Measurements from ENCODE around the gene LRRC74A. TPM values are rescaled to one million over a fixed set of nuclear protein-coding genes. Genes with fewer than 3 reads are reported as not detected.

LRRC74A gene
- total and polyA plus RNA-seq, 9 of the 15 experiments (the other 6 are each of a cell fraction or from before 2014, with no cell fraction given), result not detected

DNA sequence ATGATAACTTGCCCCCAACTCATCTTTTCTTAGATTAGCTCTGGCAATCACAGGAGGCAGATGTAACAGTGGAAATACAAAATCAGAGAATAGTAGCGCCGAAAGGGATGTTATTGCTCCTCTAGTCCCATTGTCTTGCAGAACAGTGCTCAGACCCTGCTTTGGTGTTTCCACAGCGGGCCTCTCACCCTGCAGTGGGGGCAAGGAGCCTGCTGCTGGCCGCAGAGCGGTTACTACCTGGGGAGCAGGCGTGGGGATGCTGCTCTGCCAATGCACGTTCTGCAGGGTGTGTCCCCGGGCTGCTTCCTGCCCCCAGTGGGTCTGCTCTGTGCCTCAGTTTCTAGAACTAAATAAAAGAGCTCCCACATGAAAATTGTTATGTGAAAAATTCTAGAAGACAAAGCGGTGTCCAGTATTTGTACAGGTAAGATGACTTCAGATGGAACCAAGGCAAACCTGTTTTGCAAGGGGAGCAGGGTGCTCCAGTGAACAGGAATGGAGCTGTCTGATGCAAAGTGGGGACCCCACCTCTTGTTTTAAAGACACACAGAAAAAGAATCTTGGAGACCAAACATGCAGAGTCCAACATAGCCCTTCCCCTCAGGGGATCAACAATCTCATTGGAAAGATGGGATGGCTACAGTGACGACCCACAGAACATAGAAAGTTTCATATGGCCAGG is 35.5 kb downstream of the LRRC74A start (continued):
- TF ChIP-seq, protein P1, sequence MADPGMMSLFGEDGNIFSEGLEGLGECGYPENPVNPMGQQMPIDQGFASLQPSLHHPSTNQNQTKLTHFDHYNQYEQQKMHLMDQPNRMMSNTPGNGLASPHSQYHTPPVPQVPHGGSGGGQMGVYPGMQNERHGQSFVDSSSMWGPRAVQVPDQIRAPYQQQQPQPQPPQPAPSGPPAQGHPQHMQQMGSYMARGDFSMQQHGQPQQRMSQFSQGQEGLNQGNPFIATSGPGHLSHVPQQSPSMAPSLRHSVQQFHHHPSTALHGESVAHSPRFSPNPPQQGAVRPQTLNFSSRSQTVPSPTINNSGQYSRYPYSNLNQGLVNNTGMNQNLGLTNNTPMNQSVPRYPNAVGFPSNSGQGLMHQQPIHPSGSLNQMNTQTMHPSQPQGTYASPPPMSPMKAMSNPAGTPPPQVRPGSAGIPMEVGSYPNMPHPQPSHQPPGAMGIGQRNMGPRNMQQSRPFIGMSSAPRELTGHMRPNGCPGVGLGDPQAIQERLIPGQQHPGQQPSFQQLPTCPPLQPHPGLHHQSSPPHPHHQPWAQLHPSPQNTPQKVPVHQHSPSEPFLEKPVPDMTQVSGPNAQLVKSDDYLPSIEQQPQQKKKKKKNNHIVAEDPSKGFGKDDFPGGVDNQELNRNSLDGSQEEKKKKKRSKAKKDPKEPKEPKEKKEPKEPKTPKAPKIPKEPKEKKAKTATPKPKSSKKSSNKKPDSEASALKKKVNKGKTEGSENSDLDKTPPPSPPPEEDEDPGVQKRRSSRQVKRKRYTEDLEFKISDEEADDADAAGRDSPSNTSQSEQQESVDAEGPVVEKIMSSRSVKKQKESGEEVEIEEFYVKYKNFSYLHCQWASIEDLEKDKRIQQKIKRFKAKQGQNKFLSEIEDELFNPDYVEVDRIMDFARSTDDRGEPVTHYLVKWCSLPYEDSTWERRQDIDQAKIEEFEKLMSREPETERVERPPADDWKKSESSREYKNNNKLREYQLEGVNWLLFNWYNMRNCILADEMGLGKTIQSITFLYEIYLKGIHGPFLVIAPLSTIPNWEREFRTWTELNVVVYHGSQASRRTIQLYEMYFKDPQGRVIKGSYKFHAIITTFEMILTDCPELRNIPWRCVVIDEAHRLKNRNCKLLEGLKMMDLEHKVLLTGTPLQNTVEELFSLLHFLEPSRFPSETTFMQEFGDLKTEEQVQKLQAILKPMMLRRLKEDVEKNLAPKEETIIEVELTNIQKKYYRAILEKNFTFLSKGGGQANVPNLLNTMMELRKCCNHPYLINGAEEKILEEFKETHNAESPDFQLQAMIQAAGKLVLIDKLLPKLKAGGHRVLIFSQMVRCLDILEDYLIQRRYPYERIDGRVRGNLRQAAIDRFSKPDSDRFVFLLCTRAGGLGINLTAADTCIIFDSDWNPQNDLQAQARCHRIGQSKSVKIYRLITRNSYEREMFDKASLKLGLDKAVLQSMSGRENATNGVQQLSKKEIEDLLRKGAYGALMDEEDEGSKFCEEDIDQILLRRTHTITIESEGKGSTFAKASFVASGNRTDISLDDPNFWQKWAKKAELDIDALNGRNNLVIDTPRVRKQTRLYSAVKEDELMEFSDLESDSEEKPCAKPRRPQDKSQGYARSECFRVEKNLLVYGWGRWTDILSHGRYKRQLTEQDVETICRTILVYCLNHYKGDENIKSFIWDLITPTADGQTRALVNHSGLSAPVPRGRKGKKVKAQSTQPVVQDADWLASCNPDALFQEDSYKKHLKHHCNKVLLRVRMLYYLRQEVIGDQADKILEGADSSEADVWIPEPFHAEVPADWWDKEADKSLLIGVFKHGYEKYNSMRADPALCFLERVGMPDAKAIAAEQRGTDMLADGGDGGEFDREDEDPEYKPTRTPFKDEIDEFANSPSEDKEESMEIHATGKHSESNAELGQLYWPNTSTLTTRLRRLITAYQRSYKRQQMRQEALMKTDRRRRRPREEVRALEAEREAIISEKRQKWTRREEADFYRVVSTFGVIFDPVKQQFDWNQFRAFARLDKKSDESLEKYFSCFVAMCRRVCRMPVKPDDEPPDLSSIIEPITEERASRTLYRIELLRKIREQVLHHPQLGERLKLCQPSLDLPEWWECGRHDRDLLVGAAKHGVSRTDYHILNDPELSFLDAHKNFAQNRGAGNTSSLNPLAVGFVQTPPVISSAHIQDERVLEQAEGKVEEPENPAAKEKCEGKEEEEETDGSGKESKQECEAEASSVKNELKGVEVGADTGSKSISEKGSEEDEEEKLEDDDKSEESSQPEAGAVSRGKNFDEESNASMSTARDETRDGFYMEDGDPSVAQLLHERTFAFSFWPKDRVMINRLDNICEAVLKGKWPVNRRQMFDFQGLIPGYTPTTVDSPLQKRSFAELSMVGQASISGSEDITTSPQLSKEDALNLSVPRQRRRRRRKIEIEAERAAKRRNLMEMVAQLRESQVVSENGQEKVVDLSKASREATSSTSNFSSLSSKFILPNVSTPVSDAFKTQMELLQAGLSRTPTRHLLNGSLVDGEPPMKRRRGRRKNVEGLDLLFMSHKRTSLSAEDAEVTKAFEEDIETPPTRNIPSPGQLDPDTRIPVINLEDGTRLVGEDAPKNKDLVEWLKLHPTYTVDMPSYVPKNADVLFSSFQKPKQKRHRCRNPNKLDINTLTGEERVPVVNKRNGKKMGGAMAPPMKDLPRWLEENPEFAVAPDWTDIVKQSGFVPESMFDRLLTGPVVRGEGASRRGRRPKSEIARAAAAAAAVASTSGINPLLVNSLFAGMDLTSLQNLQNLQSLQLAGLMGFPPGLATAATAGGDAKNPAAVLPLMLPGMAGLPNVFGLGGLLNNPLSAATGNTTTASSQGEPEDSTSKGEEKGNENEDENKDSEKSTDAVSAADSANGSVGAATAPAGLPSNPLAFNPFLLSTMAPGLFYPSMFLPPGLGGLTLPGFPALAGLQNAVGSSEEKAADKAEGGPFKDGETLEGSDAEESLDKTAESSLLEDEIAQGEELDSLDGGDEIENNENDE (IDR thresholded peaks at IDR 0.05; ENCODE audit: low read depth, low read length), result no peak
- TF ChIP-seq, protein P2, sequence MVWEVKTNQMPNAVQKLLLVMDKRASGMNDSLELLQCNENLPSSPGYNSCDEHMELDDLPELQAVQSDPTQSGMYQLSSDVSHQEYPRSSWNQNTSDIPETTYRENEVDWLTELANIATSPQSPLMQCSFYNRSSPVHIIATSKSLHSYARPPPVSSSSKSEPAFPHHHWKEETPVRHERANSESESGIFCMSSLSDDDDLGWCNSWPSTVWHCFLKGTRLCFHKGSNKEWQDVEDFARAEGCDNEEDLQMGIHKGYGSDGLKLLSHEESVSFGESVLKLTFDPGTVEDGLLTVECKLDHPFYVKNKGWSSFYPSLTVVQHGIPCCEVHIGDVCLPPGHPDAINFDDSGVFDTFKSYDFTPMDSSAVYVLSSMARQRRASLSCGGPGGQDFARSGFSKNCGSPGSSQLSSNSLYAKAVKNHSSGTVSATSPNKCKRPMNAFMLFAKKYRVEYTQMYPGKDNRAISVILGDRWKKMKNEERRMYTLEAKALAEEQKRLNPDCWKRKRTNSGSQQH (CRISPR knock-in tag; IDR thresholded peaks at IDR 0.05), result no peak
- TF ChIP-seq, protein P3, sequence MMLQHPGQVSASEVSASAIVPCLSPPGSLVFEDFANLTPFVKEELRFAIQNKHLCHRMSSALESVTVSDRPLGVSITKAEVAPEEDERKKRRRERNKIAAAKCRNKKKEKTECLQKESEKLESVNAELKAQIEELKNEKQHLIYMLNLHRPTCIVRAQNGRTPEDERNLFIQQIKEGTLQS (IDR thresholded peaks at IDR 0.05), result no peak
- TF ChIP-seq, protein P3 (CRISPR knock-in tag; conservative IDR thresholded peaks at IDR 0.05), result no peak
- TF ChIP-seq, protein P4, sequence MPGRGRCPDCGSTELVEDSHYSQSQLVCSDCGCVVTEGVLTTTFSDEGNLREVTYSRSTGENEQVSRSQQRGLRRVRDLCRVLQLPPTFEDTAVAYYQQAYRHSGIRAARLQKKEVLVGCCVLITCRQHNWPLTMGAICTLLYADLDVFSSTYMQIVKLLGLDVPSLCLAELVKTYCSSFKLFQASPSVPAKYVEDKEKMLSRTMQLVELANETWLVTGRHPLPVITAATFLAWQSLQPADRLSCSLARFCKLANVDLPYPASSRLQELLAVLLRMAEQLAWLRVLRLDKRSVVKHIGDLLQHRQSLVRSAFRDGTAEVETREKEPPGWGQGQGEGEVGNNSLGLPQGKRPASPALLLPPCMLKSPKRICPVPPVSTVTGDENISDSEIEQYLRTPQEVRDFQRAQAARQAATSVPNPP (IDR thresholded peaks at IDR 0.05; ENCODE audit: borderline replicate concordance, insufficient read depth, insufficient read length), result no peak
- TF ChIP-seq, protein P5, sequence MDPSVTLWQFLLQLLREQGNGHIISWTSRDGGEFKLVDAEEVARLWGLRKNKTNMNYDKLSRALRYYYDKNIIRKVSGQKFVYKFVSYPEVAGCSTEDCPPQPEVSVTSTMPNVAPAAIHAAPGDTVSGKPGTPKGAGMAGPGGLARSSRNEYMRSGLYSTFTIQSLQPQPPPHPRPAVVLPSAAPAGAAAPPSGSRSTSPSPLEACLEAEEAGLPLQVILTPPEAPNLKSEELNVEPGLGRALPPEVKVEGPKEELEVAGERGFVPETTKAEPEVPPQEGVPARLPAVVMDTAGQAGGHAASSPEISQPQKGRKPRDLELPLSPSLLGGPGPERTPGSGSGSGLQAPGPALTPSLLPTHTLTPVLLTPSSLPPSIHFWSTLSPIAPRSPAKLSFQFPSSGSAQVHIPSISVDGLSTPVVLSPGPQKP (CRISPR knock-in tag; IDR thresholded peaks at IDR 0.05), result no peak
- TF ChIP-seq, protein P6, sequence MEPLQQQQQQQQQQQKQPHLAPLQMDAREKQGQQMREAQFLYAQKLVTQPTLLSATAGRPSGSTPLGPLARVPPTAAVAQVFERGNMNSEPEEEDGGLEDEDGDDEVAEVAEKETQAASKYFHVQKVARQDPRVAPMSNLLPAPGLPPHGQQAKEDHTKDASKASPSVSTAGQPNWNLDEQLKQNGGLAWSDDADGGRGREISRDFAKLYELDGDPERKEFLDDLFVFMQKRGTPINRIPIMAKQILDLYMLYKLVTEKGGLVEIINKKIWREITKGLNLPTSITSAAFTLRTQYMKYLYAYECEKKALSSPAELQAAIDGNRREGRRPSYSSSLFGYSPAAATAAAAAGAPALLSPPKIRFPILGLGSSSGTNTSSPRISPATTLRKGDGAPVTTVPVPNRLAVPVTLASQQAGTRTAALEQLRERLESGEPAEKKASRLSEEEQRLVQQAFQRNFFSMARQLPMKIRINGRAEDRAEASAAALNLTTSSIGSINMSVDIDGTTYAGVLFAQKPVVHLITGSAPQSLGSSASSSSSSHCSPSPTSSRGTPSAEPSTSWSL (CRISPR knock-in tag; IDR thresholded peaks at IDR 0.05; ENCODE audit: borderline replicate concordance), result no peak
- no peak for TF ChIP-seq KLF10 (CRISPR knock-in tag; IDR thresholded peaks at IDR 0.05)

All from K562 (cell line).